Astrocyte of the spinal cord (primary cell): ENCODE results near the gene PIEZO2.

Experiments used
- DNase-seq: peaks from one replicate; pipeline ENCODE4 v3.0.0; 2011; ENCODE audit warnings: low read depth, low spot score
- H3K4me3 ChIP-seq: 2 replicates; pipeline ENCODE4 v1.5.1; 2011; ENCODE audit warnings: low read depth, mild to moderate bottlenecking, low read length, moderate library complexity
- CTCF ChIP-seq: IDR thresholded peaks from 2 replicates; pipeline ENCODE4 v1.5.1; 2012; ENCODE audit warnings: low read depth, mild to moderate bottlenecking, low read length, inconsistent platforms
- in situ Hi-C: cut with HindIII; loops from 2 replicates; pipeline ENCODE4 v1.10.0; 2017; ENCODE audit warnings: low sequenced_read_pairs

PIEZO2 gene

GRCh38 chr18:11005528-11005927 is 143.8 kb downstream of the PIEZO2 start:
- in situ Hi-C loops: no loop called here
- peak; percentile 83 for DNase-seq

GRCh38 chr18:11004951-11005350 is 144.4 kb downstream of the PIEZO2 start:
- in situ Hi-C loops: no loop called here
- no peak for DNase-seq
- H3K4me3 ChIP-seq: no peak overlapping the region
- no peak for TF ChIP-seq CTCF

More at GRCh38 chr18:11005528-11005927, 143.8 kb downstream of the PIEZO2 start:
- H3K4me3 ChIP-seq: no peak overlapping the region
- no peak for TF ChIP-seq CTCF

GRCh38 chr18:11004294-11004693 is 145.1 kb downstream of the PIEZO2 start:
- TF ChIP-seq CTCF: no peak
- in situ Hi-C loops: no loop called here
- no peak overlapping the region for H3K4me3 ChIP-seq
- DNase-seq: peak; percentile 8

GRCh38 chr18:11002796-11003195 is 146.6 kb downstream of the PIEZO2 start:
- H3K4me3 ChIP-seq: no peak overlapping the region
- TF ChIP-seq CTCF: no peak
- in situ Hi-C loops: no loop called here
- DNase-seq: no peak

- no peak for TF ChIP-seq CTCF
- no peak overlapping the region for H3K4me3 ChIP-seq
- DNase-seq: no peak
- in situ Hi-C loops: no loop called here
These were observed 147.1 kb downstream of the PIEZO2 start for GRCh38 chr18:11002277-11002676.

- in situ Hi-C loops: no loop called here
- no peak for TF ChIP-seq CTCF
- no peak for DNase-seq
These were observed 149.3 kb downstream of the PIEZO2 start for GRCh38 chr18:11000071-11000470.

GRCh38 chr18:10997885-10998284 is 151.5 kb downstream of the PIEZO2 start:
- no peak for TF ChIP-seq CTCF
- in situ Hi-C loops: no loop called here

More at GRCh38 chr18:11000071-11000470, 149.3 kb downstream of the PIEZO2 start:
- H3K4me3 ChIP-seq: no peak overlapping the region

More at GRCh38 chr18:10997885-10998284, 151.5 kb downstream of the PIEZO2 start:
- no peak overlapping the region for H3K4me3 ChIP-seq
- DNase-seq: no peak
